Measurements from ENCODE around the gene ZSWIM2.
"Not testable (repeated sequence)": the region's sequence is repeated elsewhere in the genome, so short reads cannot be mapped to it uniquely, and the experiment has no call there.

Gene ZSWIM2

GRCh38 chr2:186841940-186842339, 7.0 kb downstream of the ZSWIM2 start:
- no peak for DNase-seq

GRCh38 chr2:186835628-186836027, 13.3 kb downstream of the ZSWIM2 start:
- no peak for DNase-seq

GRCh38 chr2:186827862-186828492, 21.0 kb downstream of the ZSWIM2 start:
- no peak for DNase-seq

- no peak for DNase-seq
These were observed 21.6 kb downstream of the ZSWIM2 start for GRCh38 chr2:186827411-186827810.

- no peak for DNase-seq
These were observed 26.6 kb downstream of the ZSWIM2 start for GRCh38 chr2:186822323-186822722.

GRCh38 chr2:186820303-186820702, 28.7 kb downstream of the ZSWIM2 start:
- no peak for DNase-seq

GRCh38 chr2:186811760-186812159, 37.2 kb downstream of the ZSWIM2 start:
- not testable (repeated sequence) for DNase-seq

- no peak for DNase-seq
These were observed 42.4 kb downstream of the ZSWIM2 start for GRCh38 chr2:186806591-186806990.

- DNase-seq = not testable (repeated sequence)
These were observed 50.4 kb downstream of the ZSWIM2 start for GRCh38 chr2:186798604-186799003.

GRCh38 chr2:186784930-186785329, 64.0 kb downstream of the ZSWIM2 start:
- no peak for DNase-seq

- DNase-seq = no peak
These were observed 65.7 kb downstream of the ZSWIM2 start for GRCh38 chr2:186783254-186783653.

- DNase-seq = peak; percentile 9
These were observed 68.2 kb downstream of the ZSWIM2 start for GRCh38 chr2:186780701-186781316.

Data from NCI-H1694 (cell line).